Loucy (cell line): ENCODE results near the gene EGF.

Source experiments
- H2AFZ ChIP-seq: fragments of 200-600 bp; sonication (generic); 2 replicates; pipeline ENCODE4 v1.6.0; 2016; ENCODE audit warnings: antibody characterized with exemption, mild to moderate bottlenecking, low read length, moderate library complexity
- H3F3A ChIP-seq: fragments of 200-600 bp; 2 replicates; pipeline ENCODE4 v1.6.0; 2016; ENCODE audit warnings: antibody characterized with exemption, low read depth, mild to moderate bottlenecking
- H3K27me3 ChIP-seq: fragments of 200-600 bp; sonication (generic); 2 replicates; pipeline ENCODE4 v1.6.1; 2014; ENCODE audit warnings: low read length, mild to moderate bottlenecking; ENCODE audit not compliant: insufficient read depth, poor library complexity, severe bottlenecking
- H3K36me3 ChIP-seq: fragments of 200-600 bp; sonication (generic); 2 replicates; pipeline ENCODE4 v1.6.1; 2016; ENCODE audit warnings: low read length; ENCODE audit not compliant: insufficient read depth
- H3K4me1 ChIP-seq: fragments of 200-600 bp; sonication (generic); 2 replicates; pipeline ENCODE4 v1.5.1; 2014; ENCODE audit warnings: low read length, mild to moderate bottlenecking; ENCODE audit not compliant: insufficient read depth, poor library complexity, severe bottlenecking
- H3K4me2 ChIP-seq: fragments of 200-600 bp; sonication (generic); 2 replicates; pipeline ENCODE4 v1.6.0; 2014; ENCODE audit warnings: antibody characterized with exemption, low read length, low read depth, mild to moderate bottlenecking; ENCODE audit not compliant: poor library complexity, severe bottlenecking
- H3K4me3 ChIP-seq: fragments of 200-600 bp; sonication (generic); 2 replicates; pipeline ENCODE4 v1.5.1; 2014; ENCODE audit warnings: low read length, mild to moderate bottlenecking, mixed read lengths; ENCODE audit not compliant: poor library complexity, severe bottlenecking
- H3K79me2 ChIP-seq: fragments of 200-600 bp; sonication (generic); 2 replicates; pipeline ENCODE4 v1.6.1; 2014; ENCODE audit warnings: low read length; ENCODE audit not compliant: insufficient read depth
- H3K9ac ChIP-seq: fragments of 200-600 bp; sonication (generic); 2 replicates; pipeline ENCODE4 v1.6.0; 2014; ENCODE audit warnings: mild to moderate bottlenecking, low read depth, low read length, moderate library complexity; ENCODE audit not compliant: poor library complexity, severe bottlenecking
- H3K9me2 ChIP-seq: fragments of 200-600 bp; sonication (generic); replicated peaks from 2 replicates; pipeline ENCODE4 v1.6.1; 2016; ENCODE audit warnings: low read depth, low read length, mixed read lengths
- H3K9me3 ChIP-seq: fragments of 200-600 bp; sonication (generic); 2 replicates; pipeline ENCODE4 v1.6.1; 2014; ENCODE audit warnings: mild to moderate bottlenecking, antibody characterized with exemption, low read length, low read depth; ENCODE audit not compliant: insufficient read depth
- H4K20me1 ChIP-seq: fragments of 200-600 bp; sonication (generic); 2 replicates; pipeline ENCODE4 v1.6.0; 2014; ENCODE audit warnings: antibody characterized with exemption, low read length, mild to moderate bottlenecking; ENCODE audit not compliant: insufficient read depth, poor library complexity, severe bottlenecking
- EZH2phosphoT487 ChIP-seq: fragments of 200-600 bp; IDR thresholded peaks from 2 replicates; pipeline ENCODE4 v1.6.1; 2018; ENCODE audit warnings: antibody characterized with exemption, mild to moderate bottlenecking, moderate library complexity, borderline replicate concordance
- TF ChIP-seq, protein P1 (sequence below): fragments of 200-600 bp; sonication (generic); conservative IDR thresholded peaks from 2 replicates; pipeline ENCODE4 v1.5.1; 2014; ENCODE audit warnings: mild to moderate bottlenecking, antibody characterized with exemption, low read length

Gene EGF

GRCh38 chr4:109902559-109903251 is 10.0 kb upstream of the EGF start:
- H3K4me3 ChIP-seq: no peak overlapping the region
- TF ChIP-seq, protein P1, sequence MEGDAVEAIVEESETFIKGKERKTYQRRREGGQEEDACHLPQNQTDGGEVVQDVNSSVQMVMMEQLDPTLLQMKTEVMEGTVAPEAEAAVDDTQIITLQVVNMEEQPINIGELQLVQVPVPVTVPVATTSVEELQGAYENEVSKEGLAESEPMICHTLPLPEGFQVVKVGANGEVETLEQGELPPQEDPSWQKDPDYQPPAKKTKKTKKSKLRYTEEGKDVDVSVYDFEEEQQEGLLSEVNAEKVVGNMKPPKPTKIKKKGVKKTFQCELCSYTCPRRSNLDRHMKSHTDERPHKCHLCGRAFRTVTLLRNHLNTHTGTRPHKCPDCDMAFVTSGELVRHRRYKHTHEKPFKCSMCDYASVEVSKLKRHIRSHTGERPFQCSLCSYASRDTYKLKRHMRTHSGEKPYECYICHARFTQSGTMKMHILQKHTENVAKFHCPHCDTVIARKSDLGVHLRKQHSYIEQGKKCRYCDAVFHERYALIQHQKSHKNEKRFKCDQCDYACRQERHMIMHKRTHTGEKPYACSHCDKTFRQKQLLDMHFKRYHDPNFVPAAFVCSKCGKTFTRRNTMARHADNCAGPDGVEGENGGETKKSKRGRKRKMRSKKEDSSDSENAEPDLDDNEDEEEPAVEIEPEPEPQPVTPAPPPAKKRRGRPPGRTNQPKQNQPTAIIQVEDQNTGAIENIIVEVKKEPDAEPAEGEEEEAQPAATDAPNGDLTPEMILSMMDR: no peak
- no peak for TF ChIP-seq EZH2phosphoT487
- no peak overlapping the region for H2AFZ ChIP-seq
- H3K36me3 ChIP-seq: no peaks in the 10 kb centered on the region
- no peaks in the 10 kb centered on the region for H3K9me2 ChIP-seq
- no peaks in the 10 kb centered on the region; the same call in 1 of the 2 replicates for H3K9me3 ChIP-seq
- no peaks in the 10 kb centered on the region for H4K20me1 ChIP-seq
- H3F3A ChIP-seq: no peaks in the 10 kb centered on the region
- no peak overlapping the region for H3K4me2 ChIP-seq
- no peaks in the 10 kb centered on the region for H3K27me3 ChIP-seq
- no peaks in the 10 kb centered on the region for H3K4me1 ChIP-seq
- no peak overlapping the region for H3K9ac ChIP-seq
- H3K79me2 ChIP-seq: no peaks in the 10 kb centered on the region

- no peaks in the 10 kb centered on the region for H3K27me3 ChIP-seq
- no peaks in the 10 kb centered on the region for H3K9me3 ChIP-seq
- TF ChIP-seq EZH2phosphoT487: no peak
- no peaks in the 10 kb centered on the region for H3K4me1 ChIP-seq
- no peaks in the 10 kb centered on the region for H3F3A ChIP-seq
- no peaks in the 10 kb centered on the region for H4K20me1 ChIP-seq
- H3K4me2 ChIP-seq: no peak overlapping the region
- no peaks in the 10 kb centered on the region for H3K36me3 ChIP-seq
- no peak overlapping the region for H3K9ac ChIP-seq
- H3K4me3 ChIP-seq: no peak overlapping the region
- H3K9me2 ChIP-seq: no peaks in the 10 kb centered on the region
- H3K79me2 ChIP-seq: no peaks in the 10 kb centered on the region
- H2AFZ ChIP-seq: no peak overlapping the region
These were observed 4.0 kb upstream of the EGF start for GRCh38 chr4:109908731-109909130.

DNA sequence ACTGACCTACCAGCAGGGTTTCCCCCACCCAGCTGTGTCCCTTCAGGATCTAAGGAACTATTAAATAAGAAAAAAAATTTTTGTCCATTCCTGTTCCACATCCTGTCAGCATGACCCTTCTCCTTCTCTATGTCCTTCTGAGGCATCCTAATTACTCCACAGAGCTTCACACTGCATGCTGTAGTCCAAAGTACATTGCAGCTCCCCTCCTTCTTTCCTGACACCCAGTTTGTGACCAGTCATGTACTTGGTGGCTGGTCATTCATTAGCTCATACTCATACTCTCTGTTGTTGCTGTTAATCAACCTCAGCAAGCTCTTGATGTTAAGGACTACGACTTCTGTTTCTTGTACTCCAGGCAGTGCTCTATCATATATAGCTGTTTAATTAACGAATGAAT is 2.4 kb upstream of the EGF start:
- Histone ChIP-seq H3F3A (no peaks in the 10 kb centered on the region), H4K20me1 (no peaks in the 10 kb centered on the region), H3K79me2 (no peaks in the 10 kb centered on the region), H3K4me2 (no peak overlapping the region), H2AFZ (no peak overlapping the region), H3K27me3 (no peaks in the 10 kb centered on the region), H3K9ac (no peak overlapping the region), H3K4me1 (no peaks in the 10 kb centered on the region), H3K9me2 (no peaks in the 10 kb centered on the region), H3K36me3 (no peaks in the 10 kb centered on the region), H3K4me3 (no peak overlapping the region), H3K9me3 (no peaks in the 10 kb centered on the region)
- no peak for TF ChIP-seq EZH2phosphoT487
- TF ChIP-seq, protein P1: no peak

DNA sequence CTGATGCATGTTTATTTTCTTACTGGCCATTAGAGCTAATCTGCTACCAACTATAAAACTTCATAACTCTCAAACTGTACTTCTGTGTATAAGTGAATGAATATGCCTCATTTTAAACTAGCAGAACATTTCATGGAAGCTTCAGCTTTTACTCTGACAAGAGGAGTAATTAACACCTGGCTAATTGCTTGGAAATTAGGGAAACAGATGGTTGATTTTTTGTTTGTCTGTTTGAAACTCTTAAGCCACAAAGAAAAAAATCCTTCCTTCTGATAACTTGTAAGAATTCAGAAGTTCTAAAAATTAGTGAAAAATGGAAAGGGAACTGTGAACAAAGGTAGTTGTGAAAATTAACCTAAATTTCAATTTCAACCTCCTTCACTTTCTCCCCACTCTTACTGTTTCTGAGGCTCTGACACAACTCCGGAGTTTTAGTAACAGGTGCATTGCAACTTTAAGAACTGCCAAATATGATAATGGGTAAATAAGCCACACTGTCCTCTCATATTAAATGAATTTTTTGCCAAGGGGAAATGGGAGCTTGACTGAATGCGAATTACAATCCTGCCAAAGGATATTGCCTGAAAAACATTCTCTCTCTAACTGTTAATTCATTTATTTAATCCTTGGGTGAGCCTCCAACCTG is 1.0 kb downstream of the EGF start:
- Histone ChIP-seq H3K36me3 (no peaks in the 10 kb centered on the region), H3K4me3 (no peak overlapping the region), H3K9me3 (no peaks in the 10 kb centered on the region), H3K27me3 (no peaks in the 10 kb centered on the region), H4K20me1 (no peaks in the 10 kb centered on the region), H3K9me2 (no peaks in the 10 kb centered on the region), H3K9ac (no peak overlapping the region), H3K79me2 (no peaks in the 10 kb centered on the region), H3K4me1 (no peaks in the 10 kb centered on the region), H2AFZ (no peak overlapping the region), H3F3A (no peaks in the 10 kb centered on the region), H3K4me2 (no peak overlapping the region)
- TF ChIP-seq EZH2phosphoT487: no peak
- TF ChIP-seq, protein P1: no peak
